ENCODE measurements around the gene SLC10A2.

SLC10A2 gene

DNA sequence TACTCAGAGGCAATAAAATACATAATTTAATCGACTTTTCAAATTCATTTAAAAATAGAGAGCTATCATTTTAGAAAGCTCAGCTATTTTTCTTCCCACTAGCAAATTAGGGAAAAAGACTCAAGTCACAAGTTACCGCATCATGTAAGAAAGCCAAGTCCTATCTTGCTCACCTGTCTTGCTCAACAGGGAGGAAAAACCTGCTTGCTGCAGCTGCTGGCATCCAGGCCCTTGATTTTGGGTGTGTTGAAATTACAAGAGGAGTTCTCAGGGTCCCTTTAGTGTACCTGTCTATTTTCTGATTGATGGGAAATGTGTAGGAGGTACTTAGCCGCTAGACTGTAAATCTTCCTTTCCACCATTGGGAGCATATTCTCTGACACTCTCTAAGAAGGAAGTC is 22.2 kb downstream of the SLC10A2 start:
- DNase-seq, result no peak

DNA sequence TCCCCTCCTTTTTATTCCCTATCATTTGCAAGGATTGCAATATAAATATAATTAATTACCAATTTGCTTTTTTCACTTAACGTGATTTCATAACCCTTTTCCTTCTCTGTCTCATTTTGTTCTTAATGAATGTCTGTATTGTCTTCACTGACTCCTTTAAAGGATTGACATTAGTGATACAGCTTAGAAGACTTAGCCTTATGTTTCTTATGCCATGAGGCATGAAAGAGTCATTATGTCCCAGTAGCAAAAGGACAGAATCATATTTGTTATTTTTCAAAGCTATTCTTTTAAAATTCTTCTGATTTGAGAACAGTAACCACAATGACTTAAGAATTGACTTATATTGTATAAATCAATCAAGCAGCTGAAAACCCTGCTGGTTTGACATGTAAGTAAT is 26.2 kb downstream of the SLC10A2 start:
- DNase-seq, result no peak

DNA sequence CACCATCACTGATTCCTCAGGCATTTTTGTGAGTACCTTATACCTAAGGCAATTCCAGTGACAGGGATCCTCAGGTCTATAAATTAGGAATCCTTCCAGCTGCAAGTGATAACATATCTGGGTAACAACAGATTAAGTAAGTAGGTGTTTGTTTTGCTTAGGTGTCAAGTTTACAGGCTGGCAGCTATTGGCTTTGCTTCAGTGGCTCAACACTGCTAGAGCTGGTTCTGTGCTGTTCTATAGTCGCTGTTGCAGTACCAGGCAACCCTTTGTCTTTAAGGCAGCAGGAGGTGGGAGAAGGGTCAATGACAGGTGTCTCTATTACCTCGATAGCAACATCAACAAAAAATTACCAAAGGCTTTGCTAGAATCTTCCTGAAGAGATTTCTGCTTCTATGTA is 27.0 kb downstream of the SLC10A2 start:
- no peak for DNase-seq

DNA sequence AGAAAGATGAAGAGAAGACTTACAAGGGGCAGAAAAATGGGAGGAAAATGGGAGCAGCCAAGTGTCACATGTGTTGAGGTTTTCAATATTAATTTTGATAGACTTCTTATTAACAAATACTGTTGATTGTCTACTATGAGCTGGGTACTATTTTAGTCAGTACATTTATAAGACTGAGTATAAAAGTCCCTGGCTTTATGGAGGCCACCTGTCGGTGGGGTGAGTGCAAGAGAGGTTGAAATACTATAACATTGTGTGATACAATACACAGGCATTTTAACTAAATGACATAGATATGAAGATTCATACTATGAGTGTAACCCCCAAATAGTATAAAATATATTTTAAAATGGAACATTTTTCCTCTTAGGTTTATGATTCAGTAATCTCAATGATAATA is 29.9 kb downstream of the SLC10A2 start:
- DNase-seq, result no peak

DNA sequence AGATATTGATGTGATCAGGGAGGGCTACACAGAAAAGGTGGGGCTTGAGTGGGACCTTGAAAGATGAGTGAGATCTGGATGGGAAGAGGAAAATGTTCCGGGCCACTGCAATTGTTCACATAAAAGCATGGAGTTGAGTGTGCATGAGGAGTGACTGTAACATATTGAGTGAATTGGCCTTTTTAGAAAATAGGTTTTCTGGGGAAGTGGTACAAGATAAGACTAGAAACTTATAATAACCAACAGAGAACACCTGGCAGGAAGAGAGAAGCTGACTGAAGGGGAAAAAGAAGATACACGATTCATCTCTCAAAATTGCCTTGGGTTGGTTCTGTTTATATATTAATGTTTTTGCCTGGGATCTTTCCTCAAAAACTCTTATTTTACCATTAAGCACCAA is 32.2 kb downstream of the SLC10A2 start:
- DNase-seq, result no peak

DNA sequence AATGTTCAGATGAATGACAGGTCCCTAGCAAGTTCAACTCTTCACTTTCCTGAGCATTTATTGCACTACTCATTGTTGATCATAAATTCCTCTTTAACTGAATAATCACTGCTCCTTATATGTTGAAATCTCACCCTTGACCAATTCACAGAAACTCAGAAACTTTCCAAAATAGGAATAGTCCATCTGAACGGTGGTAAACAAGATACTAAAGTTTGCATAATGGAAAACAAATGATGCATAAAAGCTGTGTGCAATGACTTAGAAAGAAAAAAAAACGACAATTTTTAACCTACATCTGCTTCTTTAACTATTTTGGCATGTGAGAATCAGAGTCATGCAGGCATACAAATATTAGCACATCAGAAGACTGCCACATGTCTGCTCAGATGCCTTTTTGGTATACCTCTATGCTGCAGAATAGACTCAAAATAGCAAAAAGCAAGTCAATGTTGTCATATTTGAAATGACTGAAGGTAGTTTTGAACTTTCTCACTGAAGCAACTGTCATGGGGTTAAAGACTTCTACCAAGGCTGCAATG is 34.8 kb downstream of the SLC10A2 start:
- no peak for DNase-seq

DNA sequence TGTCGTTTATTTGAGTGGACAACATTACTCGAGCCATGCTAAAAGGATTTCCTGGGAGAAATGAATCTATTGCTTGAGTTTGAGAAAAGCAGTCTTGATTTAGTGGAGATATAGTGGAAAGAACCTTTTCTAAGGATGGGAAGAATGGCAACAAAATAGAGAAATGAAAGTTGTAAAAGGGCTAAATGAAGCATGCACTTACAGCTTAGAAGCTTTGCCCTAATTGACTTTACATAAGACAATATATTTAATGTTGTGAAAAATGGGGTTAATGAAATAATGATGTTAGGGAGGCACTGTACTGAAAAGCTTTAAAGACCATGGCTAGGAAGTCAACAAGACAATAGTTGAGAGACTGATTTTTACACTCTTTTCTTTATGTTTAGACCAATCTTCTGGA is 35.4 kb downstream of the SLC10A2 start:
- DNase-seq, result no peak

DNA sequence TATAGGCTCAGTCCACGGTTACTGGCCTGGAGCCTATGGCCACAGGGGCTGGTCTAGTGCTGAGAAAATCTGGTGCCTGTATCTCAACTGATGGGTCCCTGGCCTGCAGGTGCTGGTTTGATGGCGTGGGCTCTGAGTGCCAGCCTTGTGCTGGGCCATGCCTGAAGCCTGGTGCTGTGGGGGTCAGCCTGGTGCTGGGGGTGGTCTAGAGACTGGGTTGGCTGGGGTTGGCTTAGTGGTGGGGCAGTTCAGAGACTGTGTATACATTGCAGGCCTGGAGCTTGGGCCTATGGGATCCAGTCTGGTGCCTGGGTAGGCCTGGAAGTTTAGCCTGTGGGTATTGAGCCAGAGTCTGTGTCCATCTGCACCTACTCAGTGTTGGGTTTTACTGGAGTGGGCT is 36.4 kb downstream of the SLC10A2 start:
- no peak for DNase-seq

DNA sequence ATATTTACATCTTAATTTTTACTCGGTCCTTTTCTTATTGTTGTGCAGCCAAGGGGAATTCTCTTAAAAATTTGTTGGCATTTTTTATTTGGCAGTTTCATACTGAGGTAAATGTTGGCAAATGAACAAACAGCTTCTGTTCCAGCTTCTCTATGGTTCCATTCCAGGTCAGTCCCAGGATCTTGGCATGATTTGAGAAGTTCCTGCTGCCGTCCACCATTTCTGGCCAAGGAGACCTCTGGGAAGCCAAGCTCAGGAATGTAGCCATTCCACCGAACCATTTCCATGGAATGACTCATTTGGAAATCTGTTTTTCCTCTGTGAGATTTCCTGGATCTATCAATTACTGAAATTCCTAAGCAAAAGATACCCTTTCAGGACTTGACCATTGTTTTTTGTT is 43.9 kb downstream of the SLC10A2 start:
- DNase-seq, result no peak

DNA sequence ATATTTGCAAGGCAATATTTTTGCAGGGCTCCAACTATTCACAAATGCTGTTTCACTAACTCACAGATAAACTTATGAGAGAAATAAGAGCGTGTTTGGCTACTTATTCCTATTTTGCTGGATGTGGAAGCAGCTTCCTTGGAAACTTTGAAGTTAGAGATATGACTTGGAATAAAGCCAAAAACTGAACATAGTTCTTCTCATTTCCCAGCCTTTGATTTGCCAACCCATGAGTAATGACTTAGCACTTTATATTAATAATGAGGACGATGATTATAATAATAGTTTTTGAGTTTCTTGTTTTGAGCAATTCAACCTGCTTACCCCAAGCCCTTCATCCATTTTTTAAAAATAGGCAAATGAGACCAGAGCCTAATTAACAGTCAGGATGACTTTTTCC is 47.7 kb downstream of the SLC10A2 start:
- no peak for DNase-seq

DNA sequence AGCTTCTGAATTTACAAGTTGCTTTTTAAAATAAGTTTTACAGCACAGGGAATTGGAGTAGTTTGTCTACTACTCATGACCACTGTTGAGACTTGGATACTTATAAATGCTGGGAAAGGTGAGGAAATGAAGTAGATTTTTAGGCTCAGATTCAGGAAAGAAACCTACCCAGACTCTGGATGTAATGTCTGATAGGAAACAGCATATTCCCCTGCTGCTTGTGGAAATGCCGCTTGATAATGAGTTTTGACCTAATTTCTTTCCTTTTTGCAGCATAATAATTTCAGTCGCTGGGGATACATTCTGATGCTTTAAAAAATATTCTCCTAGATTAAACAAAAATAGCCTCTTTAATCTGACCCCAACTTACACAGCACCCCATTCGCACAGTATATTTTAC is 53.6 kb downstream of the SLC10A2 start:
- DNase-seq, result no peak

DNA sequence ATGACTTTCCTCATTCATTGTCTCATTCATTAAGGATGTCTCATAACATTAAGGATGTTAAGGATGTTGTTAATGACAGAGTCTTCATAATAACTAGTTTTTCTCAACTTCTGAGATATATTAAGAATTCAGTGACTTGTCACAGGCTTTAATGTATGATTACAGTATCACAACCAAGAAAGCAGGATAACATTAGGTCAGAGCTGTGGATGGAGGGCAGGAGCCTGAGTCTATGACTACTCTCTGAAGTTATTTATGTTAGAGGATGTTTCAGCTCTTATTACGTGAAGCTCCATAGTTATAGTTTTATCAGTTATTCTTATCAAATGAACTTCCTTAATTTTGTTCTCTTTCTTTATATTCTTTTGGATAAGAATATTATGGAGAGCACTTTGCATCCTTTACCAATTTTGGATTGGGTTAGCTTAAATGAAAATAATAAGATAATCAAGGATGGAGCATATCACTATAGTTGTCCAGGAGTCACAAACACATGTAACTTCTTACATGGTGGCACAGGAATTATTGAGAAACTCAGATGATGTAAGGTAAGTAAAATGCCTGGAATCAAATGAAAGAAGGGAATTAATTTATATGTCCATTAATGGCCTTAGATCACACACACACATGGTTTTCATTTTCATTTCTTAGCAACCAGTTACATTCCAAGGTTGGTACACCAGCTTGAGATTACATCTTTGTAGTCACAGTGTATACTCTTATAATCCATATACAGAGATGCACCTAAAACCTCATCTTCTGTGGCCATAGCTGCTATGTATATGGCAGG is 57.0 kb downstream of the SLC10A2 start:
- DNase-seq, result no peak

DNA sequence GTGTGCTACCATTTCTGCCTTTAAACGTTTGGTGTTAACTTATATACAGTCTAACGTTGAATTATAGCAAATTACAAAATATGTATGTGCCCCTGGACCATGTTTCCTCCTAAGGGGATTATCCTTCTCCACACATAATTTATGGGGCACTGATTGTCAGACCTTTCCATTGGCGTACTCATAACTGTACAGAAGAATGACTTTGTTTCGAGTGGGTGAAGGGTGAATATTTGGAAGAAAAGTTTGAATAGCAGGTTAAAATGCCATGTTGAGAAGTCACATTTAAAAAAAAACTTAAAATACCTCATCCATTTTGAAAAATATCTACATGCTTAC is 58.8 kb downstream of the SLC10A2 start:
- no peak for DNase-seq

DNA sequence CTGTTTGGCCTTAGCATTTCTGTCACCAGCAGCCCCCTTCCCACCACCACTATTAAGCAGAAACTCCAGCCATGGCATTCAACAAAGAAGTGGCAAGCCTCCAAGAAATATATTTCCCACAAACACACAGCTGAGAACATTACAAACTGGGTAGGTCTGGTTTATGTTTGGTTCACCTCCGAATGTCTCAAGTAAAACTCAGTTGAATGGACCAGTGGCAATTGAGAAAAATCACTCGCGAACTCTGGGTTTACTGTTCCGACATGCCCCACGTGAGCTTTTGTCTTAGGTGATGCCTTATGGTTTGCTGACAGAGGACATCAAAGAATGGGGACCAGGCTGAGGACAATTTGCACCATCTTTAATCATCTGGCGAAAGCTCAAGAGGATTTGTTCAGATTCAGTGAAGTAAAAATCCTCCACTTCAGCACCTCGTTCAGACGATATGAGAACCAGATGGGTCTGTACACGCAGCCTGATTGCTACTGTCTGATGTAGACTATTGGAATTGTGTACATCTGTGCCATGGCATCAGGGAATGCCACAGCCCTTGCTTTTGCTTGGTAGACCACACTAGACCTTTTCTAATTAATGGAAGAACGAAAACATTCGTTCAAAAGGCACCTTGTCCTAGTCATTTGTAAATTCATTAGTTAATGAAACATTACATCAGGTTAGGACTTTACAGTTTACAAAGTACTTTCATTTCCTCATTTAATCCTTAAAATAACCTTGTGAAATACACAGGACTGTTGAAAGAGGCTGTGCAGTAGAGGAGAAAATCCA is 59.4 kb downstream of the SLC10A2 start:
- no peak for DNase-seq

DNA sequence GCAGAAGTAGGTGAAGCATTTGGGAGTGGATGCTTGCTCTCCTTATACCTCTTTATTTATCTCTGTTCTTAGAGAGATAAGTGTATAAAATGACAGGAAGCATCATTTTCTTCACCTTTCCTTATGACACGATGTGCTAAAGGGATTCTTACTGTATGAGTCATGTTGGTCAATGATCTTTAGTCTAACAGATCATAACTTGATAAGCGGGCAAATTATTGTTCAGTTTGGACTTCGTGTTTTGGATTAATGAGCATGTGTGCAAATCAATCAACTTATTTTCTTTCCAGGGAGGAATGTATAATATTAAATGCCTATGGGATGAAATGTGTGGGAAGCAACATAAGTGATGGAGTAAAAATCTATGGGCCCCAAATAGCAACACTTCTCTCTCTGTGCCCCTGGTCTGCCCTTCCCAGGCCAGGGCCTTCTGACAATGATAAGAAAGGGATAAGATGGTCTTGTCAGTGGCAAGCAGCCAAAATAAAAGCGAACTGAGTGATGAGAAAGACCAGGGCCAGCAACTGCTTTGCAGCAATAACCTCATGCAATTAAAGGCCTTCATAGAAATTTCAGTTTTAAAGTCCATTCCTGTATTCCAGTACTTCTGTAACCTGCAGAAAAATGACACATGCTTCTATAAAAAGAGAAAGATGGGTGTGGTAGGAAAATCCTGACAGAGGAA is 61.4 kb downstream of the SLC10A2 start:
- DNase-seq, result no peak

DNA sequence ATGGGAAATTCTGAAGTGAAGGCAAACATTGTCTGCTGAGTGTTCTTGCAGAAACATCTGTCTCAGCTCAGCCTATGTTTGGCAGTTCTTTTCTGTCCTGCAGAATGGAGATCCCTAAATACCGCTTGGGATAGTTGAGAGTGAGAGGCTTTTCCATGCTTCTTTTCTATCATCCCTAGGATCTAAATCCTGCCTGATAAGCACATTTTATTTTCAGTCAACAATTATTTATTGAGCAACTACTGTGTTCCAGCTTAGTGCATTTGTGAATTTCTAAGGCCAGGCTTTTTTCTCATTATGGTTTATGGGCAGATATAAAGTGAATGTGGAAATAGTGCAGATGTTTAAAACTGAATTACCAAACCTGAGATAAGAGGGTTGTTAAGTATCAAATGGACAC is 62.6 kb downstream of the SLC10A2 start:
- DNase-seq, result no peak

DNA sequence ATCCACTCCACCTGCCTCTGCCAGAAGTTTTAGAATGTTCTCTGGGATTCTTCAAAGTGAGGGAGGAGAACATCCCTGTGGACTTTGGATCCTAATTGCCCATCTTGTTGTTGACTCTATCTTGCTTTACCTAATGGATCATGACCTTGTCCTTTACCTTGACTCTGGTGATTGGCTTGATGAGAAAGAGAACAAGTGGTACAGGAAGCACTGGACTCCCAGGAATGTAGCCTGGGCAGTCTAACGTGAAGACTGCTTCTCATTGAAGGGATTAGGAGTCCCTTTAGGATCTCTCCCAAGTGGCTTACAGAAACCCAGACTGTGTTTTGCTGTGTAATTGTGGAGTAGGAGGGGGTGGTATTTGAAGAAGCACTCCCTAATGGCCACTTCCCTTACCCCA is 63.9 kb downstream of the SLC10A2 start:
- no peak for DNase-seq

DNA sequence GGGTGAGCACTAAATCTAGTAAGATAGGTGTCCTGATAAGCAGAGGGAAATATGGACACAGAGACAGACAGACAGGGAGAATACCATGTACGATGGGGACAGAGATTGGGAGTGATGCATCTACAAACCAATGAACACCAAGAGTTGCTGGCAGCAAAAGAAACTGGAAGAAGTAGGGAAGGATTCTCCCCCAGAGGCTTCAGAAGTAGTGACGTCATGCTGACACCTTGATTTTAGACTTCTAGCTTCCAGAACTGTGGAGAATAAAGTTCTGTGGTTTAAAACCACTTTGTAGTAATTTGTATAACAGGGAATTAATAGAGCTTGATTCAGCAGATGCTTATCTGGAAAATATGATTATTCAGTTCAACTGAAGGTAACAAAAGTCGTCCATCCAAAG is 66.1 kb downstream of the SLC10A2 start:
- no peak for DNase-seq

DNA sequence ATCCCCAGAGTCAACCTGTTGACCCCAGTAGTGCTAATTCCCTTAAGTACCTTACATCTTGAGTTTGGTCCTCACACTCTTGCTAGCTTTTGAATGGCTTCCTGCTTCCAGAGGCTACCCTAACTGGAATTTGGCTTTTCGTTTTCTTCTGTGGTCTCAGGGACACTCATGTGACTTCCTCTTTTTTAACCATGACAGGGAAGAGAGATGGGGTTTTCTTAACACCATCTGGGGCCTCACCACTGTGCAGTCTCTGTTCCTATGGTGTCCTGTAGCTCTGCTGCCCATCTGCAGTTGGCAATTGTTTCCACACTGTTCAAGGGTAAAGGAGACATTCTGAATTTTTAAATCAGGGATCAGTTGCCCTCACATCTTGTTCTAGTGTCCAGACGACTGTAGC is 66.7 kb downstream of the SLC10A2 start:
- DNase-seq, result no peak
